Measurements from ENCODE around the gene LMO1.

Gene LMO1

GRCh38 chr11:8288166-8288772 is 24.6 kb upstream of the LMO1 start:
- DNase-seq, result no peak

- DNase-seq, result no peak
Observed at GRCh38 chr11:8287703-8288102, 24.0 kb upstream of the LMO1 start.

GRCh38 chr11:8287297-8287696 is 23.6 kb upstream of the LMO1 start:
- DNase-seq, result no peak

GRCh38 chr11:8286886-8287285 is 23.2 kb upstream of the LMO1 start:
- no peak for DNase-seq

GRCh38 chr11:8285796-8286195 is 22.1 kb upstream of the LMO1 start:
- no peak for DNase-seq

GRCh38 chr11:8285228-8285627 is 21.6 kb upstream of the LMO1 start:
- DNase-seq, result no peak

GRCh38 chr11:8283465-8284230 is 20.0 kb upstream of the LMO1 start:
- no peak for DNase-seq

GRCh38 chr11:8283100-8283464 is 19.4 kb upstream of the LMO1 start:
- DNase-seq, result no peak

- no peak for DNase-seq
Observed at GRCh38 chr11:8282631-8283030, 19.0 kb upstream of the LMO1 start.

- DNase-seq, result no peak
Observed at GRCh38 chr11:8281266-8281665, 17.6 kb upstream of the LMO1 start.

- no peak for DNase-seq
Observed at GRCh38 chr11:8277691-8278090, 14.0 kb upstream of the LMO1 start.

- no peak for DNase-seq
Observed at GRCh38 chr11:8276528-8276927, 12.8 kb upstream of the LMO1 start.

GRCh38 chr11:8273287-8273686 is 9.6 kb upstream of the LMO1 start:
- no peak for DNase-seq

- DNase-seq, result no peak
Observed at GRCh38 chr11:8271106-8271886, 7.6 kb upstream of the LMO1 start.

GRCh38 chr11:8269636-8270035 is 6.0 kb upstream of the LMO1 start:
- no peak for DNase-seq

GRCh38 chr11:8268530-8269400 is 5.1 kb upstream of the LMO1 start:
- no peak for DNase-seq

GRCh38 chr11:8267831-8268529 is 4.3 kb upstream of the LMO1 start:
- no peak for DNase-seq

- DNase-seq, result no peak
Observed at GRCh38 chr11:8267280-8267679, 3.6 kb upstream of the LMO1 start.

GRCh38 chr11:8266246-8267241 is 2.9 kb upstream of the LMO1 start:
- no peak for DNase-seq

- no peak for DNase-seq
Observed at GRCh38 chr11:8265681-8266241, 2.1 kb upstream of the LMO1 start.

Measured in amniotic stem cell (primary cell).